WTC11 (cell line): ENCODE results near the gene SDCCAG8. TPM values are rescaled to one million over a fixed set of nuclear protein-coding genes. Genes with fewer than 3 reads are reported as not detected.
A peak's percentile ranks its signal among the peaks of the same experiment; 100 is the strongest.

Experiments
- ATAC-seq: fragments of 200-7000 bp; cut with Tn5 transposase; 2 replicates; pipeline ENCODE4 v1.10.0; 2021; ENCODE audit warnings: mild to moderate bottlenecking, moderate library complexity
- CTCF ChIA-PET: fragments of 300-600 bp; sonication (Branson Sonifier 250); formaldehyde crosslinking; loops from one replicate; lab custom pipeline; 2021; ENCODE audit warnings: antibody characterized with exemption; lab: Charles Lee
- POLR2A ChIA-PET: fragments of 350-600 bp; sonication (Branson Sonifier 250); formaldehyde crosslinking; loops from one replicate; lab custom pipeline; 2021; ENCODE audit warnings: antibody characterized with exemption; lab: Charles Lee
- DNase-seq: peaks from one replicate; pipeline ENCODE4 v3.0.0; 2021; ENCODE audit warnings: low spot score
- H3K27ac Mint-ChIP-seq: 2 replicates; pipeline ENCODE4 v1.8.0; 2021; ENCODE audit warnings: mixed read lengths
- H3K27me3 Mint-ChIP-seq: 2 replicates; pipeline ENCODE4 v1.8.0; 2021; ENCODE audit warnings: low read depth, mild to moderate bottlenecking, moderate library complexity, mixed read lengths
- H3K36me3 Mint-ChIP-seq: 2 replicates; pipeline ENCODE4 v1.8.0; 2021; ENCODE audit warnings: mixed read lengths
- H3K4me1 Mint-ChIP-seq: 2 replicates; pipeline ENCODE4 v1.8.0; 2022; ENCODE audit warnings: mixed read lengths
- H3K4me3 Mint-ChIP-seq: 2 replicates; pipeline ENCODE4 v1.8.0; 2021; ENCODE audit warnings: mild to moderate bottlenecking, moderate library complexity, mixed read lengths
- H3K9me3 Mint-ChIP-seq: 2 replicates; pipeline ENCODE4 v1.8.0; 2021; ENCODE audit warnings: mixed read lengths
- AFF4 ChIP-seq: sonication (generic); formaldehyde crosslinking; IDR thresholded peaks from 2 replicates; pipeline ENCODE4 v1.8.1; 2023; ENCODE audit warnings: mild to moderate bottlenecking, missing genetic modification reagents, borderline replicate concordance
- CREB1 ChIP-seq: sonication (generic); formaldehyde crosslinking; IDR thresholded peaks from 2 replicates; pipeline ENCODE4 v1.8.0; 2023; ENCODE audit warnings: mild to moderate bottlenecking, missing genetic modification reagents
- E2F4 ChIP-seq: sonication (generic); formaldehyde crosslinking; IDR thresholded peaks from 2 replicates; pipeline ENCODE4 v1.8.1; 2022; ENCODE audit warnings: low read depth, mild to moderate bottlenecking, moderate library complexity, missing genetic modification reagents, borderline replicate concordance
- E2F5 ChIP-seq: sonication (generic); formaldehyde crosslinking; IDR thresholded peaks from 2 replicates; pipeline ENCODE4 v1.8.1; 2022; ENCODE audit warnings: mild to moderate bottlenecking, moderate library complexity, missing genetic modification reagents
- ETV6 ChIP-seq: sonication (generic); formaldehyde crosslinking; IDR thresholded peaks from 2 replicates; pipeline ENCODE4 v1.8.1; 2022; ENCODE audit warnings: mild to moderate bottlenecking, missing genetic modification reagents
- FOXJ3 ChIP-seq: sonication (generic); formaldehyde crosslinking; IDR thresholded peaks from 2 replicates; pipeline ENCODE4 v1.9.0; 2021; ENCODE audit warnings: missing genetic modification reagents, mild to moderate bottlenecking, borderline replicate concordance
- FOXK1 ChIP-seq: sonication (generic); formaldehyde crosslinking; IDR thresholded peaks from 2 replicates; pipeline ENCODE4 v1.8.0; 2022; ENCODE audit warnings: mild to moderate bottlenecking, moderate library complexity, missing genetic modification reagents
- FOXP1 ChIP-seq: sonication (generic); formaldehyde crosslinking; IDR thresholded peaks from 2 replicates; pipeline ENCODE4 v1.8.0; 2022; ENCODE audit warnings: missing genetic modification reagents, mild to moderate bottlenecking, moderate library complexity, borderline replicate concordance
- GABPB1 ChIP-seq: sonication (generic); formaldehyde crosslinking; IDR thresholded peaks from 2 replicates; pipeline ENCODE4 v1.8.1; 2023; ENCODE audit warnings: mild to moderate bottlenecking, missing genetic modification reagents
- IRF1 ChIP-seq: sonication (generic); formaldehyde crosslinking; IDR thresholded peaks from 2 replicates; pipeline ENCODE4 v1.8.0; 2023; ENCODE audit warnings: missing genetic modification reagents
- IRF2 ChIP-seq: sonication (generic); formaldehyde crosslinking; IDR thresholded peaks from 2 replicates; pipeline ENCODE4 v1.8.0; 2022; ENCODE audit warnings: low read depth, missing genetic modification reagents, borderline replicate concordance
- KAT7 ChIP-seq: sonication (generic); formaldehyde crosslinking; IDR thresholded peaks from 2 replicates; pipeline ENCODE4 v1.8.1; 2023; ENCODE audit warnings: missing genetic modification reagents, mild to moderate bottlenecking, borderline replicate concordance
- NFATC4 ChIP-seq: fragments of 250-450 bp; sonication (Bioruptor Pico); IDR thresholded peaks from 2 replicates; pipeline ENCODE4 v1.9.0; 2021; ENCODE audit warnings: mild to moderate bottlenecking
- NR3C1 ChIP-seq: sonication (generic); formaldehyde crosslinking; conservative IDR thresholded peaks from 2 replicates; pipeline ENCODE4 v1.8.1; 2023; ENCODE audit warnings: low read depth, mild to moderate bottlenecking, missing genetic modification reagents
- TP53 ChIP-seq: sonication (generic); formaldehyde crosslinking; IDR thresholded peaks from 2 replicates; pipeline ENCODE4 v1.8.1; 2023; ENCODE audit warnings: mild to moderate bottlenecking, missing genetic modification reagents
- ZBTB21 ChIP-seq: sonication (generic); formaldehyde crosslinking; IDR thresholded peaks from 2 replicates; pipeline ENCODE4 v1.8.1; 2023; ENCODE audit warnings: mild to moderate bottlenecking, missing genetic modification reagents, borderline replicate concordance
- ZNF317 ChIP-seq: sonication (generic); formaldehyde crosslinking; IDR thresholded peaks from 2 replicates; pipeline ENCODE4 v1.8.1; 2023; ENCODE audit warnings: low read depth, mild to moderate bottlenecking, moderate library complexity, missing genetic modification reagents, borderline replicate concordance
- total RNA-seq: library from RNA; stranded (reverse); gene quantifications from 3 replicates; pipeline ENCODE4 v1.2.3, GENCODE V29; 2021

Gene SDCCAG8
- total RNA-seq, 1 experiment from 2014 or later, result 44.3 TPM

- no peaks in the 10 kb centered on the region for H3K9me3 Mint-ChIP-seq
- H3K27ac Mint-ChIP-seq, result no peak overlapping the region
- H3K4me3 Mint-ChIP-seq, result no peak overlapping the region
- TF ChIP-seq AFF4 (CRISPR knock-in tag), result no peak
- no peak for TF ChIP-seq GABPB1 (CRISPR knock-in tag)
- no peak for TF ChIP-seq IRF1 (CRISPR knock-in tag)
- no peak for TF ChIP-seq FOXP1 (CRISPR knock-in tag)
- TF ChIP-seq NFATC4 (CRISPR knock-in tag), result no peak
- no peak for TF ChIP-seq E2F4
- no peak for TF ChIP-seq ZNF317 (CRISPR knock-in tag)
- TF ChIP-seq CREB1 (CRISPR knock-in tag), result no peak
- TF ChIP-seq ETV6 (CRISPR knock-in tag), result no peak
- TF ChIP-seq E2F5, result no peak
- TF ChIP-seq ZBTB21 (CRISPR knock-in tag), result no peak
- no peak for TF ChIP-seq IRF2
- no peaks in the 10 kb centered on the region for H3K27me3 Mint-ChIP-seq
- ChIA-PET CTCF (no interaction called here), POLR2A (no interaction called here)
- ATAC-seq (no peak), DNase-seq (no peak)
- peaks cover 10% of the 10 kb centered on the region; the same call in 1 of the 2 replicates for H3K36me3 Mint-ChIP-seq
- H3K4me1 Mint-ChIP-seq, result peaks cover 18% of the 10 kb centered on the region
Observed at GRCh38 chr1:243291292-243291691, 35.5 kb downstream of the SDCCAG8 start.

GRCh38 chr1:243292117-243292516, 36.3 kb downstream of the SDCCAG8 start:
- H3K9me3 Mint-ChIP-seq, result no peaks in the 10 kb centered on the region
- DNase-seq, result no peak
- H3K27me3 Mint-ChIP-seq, result no peaks in the 10 kb centered on the region
- peaks cover 10% of the 10 kb centered on the region; the same call in 1 of the 2 replicates for H3K36me3 Mint-ChIP-seq
- TF ChIP-seq FOXK1 (CRISPR knock-in tag), result no peak
- no peak for TF ChIP-seq IRF1 (CRISPR knock-in tag)
- TF ChIP-seq FOXJ3 (CRISPR knock-in tag), result no peak
- no peak for TF ChIP-seq GABPB1 (CRISPR knock-in tag)
- TF ChIP-seq NR3C1, result no peak
- no peak for TF ChIP-seq KAT7 (CRISPR knock-in tag)
- TF ChIP-seq TP53 (CRISPR knock-in tag), result no peak
- H3K4me3 Mint-ChIP-seq, result no peak overlapping the region
- peak; percentile 57 for ATAC-seq
- peaks cover 18% of the 10 kb centered on the region for H3K4me1 Mint-ChIP-seq
- no peak overlapping the region for H3K27ac Mint-ChIP-seq
- CTCF ChIA-PET, result no interaction called here
- POLR2A ChIA-PET, result no interaction called here
